ENCODE results near the gene TICAM1.

Gene TICAM1

DNA sequence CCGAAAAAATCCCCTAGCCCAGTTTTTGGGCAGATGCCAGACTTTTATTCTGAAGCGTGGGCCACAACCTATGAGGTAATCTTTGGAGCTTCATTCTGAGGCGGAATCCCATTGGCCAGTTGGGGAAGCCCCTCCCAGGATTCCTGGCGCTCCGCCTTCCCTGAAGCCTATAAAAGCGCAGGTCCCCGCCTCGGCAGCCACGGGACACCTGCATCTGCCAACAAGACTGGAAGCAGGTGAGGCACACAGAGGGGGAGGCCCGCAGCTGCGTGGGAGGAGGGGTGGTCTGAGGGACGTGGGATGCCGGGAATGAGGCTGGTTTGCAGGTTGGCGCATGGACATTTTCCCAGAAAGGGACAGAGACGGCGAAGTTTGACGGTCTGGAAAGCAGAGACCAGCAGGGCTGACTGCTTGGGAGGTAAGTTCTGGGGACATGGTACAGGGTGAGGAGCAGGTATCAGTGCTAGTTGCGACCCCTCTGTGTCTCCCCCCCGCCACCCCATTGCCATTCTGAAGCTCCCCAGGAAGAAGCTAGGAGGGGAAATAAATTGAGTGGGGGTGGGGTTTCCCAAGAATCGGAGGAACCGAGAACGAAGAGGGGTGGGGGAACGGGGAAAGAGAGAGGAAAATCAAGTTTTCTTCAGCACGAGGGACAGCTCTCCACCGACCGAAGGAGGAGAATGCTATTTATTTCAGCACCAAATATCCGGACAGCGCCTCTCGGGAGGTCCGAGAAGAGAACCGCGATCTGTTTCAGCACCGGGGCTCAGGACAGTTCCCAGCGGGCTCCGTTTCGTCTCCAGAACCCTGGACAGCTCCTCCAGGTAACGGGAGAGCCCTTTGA lies 62.4 kb downstream of the TICAM1 start:
- H3K4me3 ChIP-seq (ENCODE audit: low read depth, low read length) = no peak overlapping the region
- TF ChIP-seq, protein P1, sequence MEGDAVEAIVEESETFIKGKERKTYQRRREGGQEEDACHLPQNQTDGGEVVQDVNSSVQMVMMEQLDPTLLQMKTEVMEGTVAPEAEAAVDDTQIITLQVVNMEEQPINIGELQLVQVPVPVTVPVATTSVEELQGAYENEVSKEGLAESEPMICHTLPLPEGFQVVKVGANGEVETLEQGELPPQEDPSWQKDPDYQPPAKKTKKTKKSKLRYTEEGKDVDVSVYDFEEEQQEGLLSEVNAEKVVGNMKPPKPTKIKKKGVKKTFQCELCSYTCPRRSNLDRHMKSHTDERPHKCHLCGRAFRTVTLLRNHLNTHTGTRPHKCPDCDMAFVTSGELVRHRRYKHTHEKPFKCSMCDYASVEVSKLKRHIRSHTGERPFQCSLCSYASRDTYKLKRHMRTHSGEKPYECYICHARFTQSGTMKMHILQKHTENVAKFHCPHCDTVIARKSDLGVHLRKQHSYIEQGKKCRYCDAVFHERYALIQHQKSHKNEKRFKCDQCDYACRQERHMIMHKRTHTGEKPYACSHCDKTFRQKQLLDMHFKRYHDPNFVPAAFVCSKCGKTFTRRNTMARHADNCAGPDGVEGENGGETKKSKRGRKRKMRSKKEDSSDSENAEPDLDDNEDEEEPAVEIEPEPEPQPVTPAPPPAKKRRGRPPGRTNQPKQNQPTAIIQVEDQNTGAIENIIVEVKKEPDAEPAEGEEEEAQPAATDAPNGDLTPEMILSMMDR (IDR thresholded peaks at IDR 0.05; ENCODE audit: low read depth, low read length) = no peak

Measured in WI38 (cell line).